SK-N-SH treated with all-trans-retinoic acid at 6 μM for 48 hours (cell line): ENCODE data around the gene MUC5AC.

Source experiments
- ATAC-seq: fragments of 200-7000 bp; cut with Tn5 transposase; 3 replicates; pipeline ENCODE4 v1.9.1; 2020; ENCODE audit warnings: mild to moderate bottlenecking, moderate library complexity
- ARNTL ChIP-seq: fragments of 450-650 bp; formaldehyde crosslinking; IDR thresholded peaks from 2 replicates; pipeline ENCODE4 v1.5.0; 2020; ENCODE audit warnings: low read depth, mild to moderate bottlenecking, moderate library complexity, borderline replicate concordance
- BACH2 ChIP-seq: fragments of 250-450 bp; sonication (Bioruptor Pico); IDR thresholded peaks from 2 replicates; pipeline ENCODE4 v1.9.0; 2021; ENCODE audit warnings: mild to moderate bottlenecking, borderline replicate concordance
- CREB5 ChIP-seq: fragments of 250-450 bp; sonication (Bioruptor Pico); IDR thresholded peaks from 2 replicates; pipeline ENCODE4 v1.5.1; 2020; ENCODE audit warnings: low read depth, mild to moderate bottlenecking, moderate library complexity
- CSDC2 ChIP-seq: fragments of 250-450 bp; sonication (Bioruptor Pico); IDR thresholded peaks from 2 replicates; pipeline ENCODE4 v1.5.0; 2020; ENCODE audit warnings: mild to moderate bottlenecking, moderate library complexity
- CSRNP3 ChIP-seq: fragments of 250-450 bp; sonication (Bioruptor Pico); IDR thresholded peaks from 2 replicates; pipeline ENCODE4 v1.5.1; 2021; ENCODE audit warnings: mild to moderate bottlenecking, moderate library complexity
- ESRRG ChIP-seq: fragments of 250-450 bp; sonication (Bioruptor Pico); IDR thresholded peaks from 2 replicates; pipeline ENCODE4 v1.6.1; 2021; ENCODE audit warnings: mild to moderate bottlenecking
- GLIS3 ChIP-seq: fragments of 250-450 bp; sonication (Bioruptor Pico); IDR thresholded peaks from 2 replicates; pipeline ENCODE4 v1.5.0; 2020; ENCODE audit warnings: mild to moderate bottlenecking, moderate library complexity
- ISL1 ChIP-seq: fragments of 250-450 bp; sonication (Bioruptor Pico); IDR thresholded peaks from 2 replicates; pipeline ENCODE4 v2.1.2; 2022; ENCODE audit warnings: mild to moderate bottlenecking, moderate library complexity
- OSR1 ChIP-seq: fragments of 250-450 bp; sonication (Bioruptor Pico); IDR thresholded peaks from 2 replicates; pipeline ENCODE4 v1.8.0; 2022; ENCODE audit warnings: moderate library complexity, mild to moderate bottlenecking, inconsistent platforms
- PATZ1 ChIP-seq: fragments of 250-450 bp; sonication (Bioruptor Pico); IDR thresholded peaks from 2 replicates; pipeline ENCODE4 v1.8.0; 2020; ENCODE audit warnings: mild to moderate bottlenecking, moderate library complexity, borderline replicate concordance
- PPARA ChIP-seq: fragments of 250-450 bp; sonication (Bioruptor Pico); IDR thresholded peaks from 2 replicates; pipeline ENCODE4 v1.5.0; 2020; ENCODE audit warnings: mild to moderate bottlenecking, borderline replicate concordance
- RARB ChIP-seq: fragments of 250-450 bp; sonication (Bioruptor Pico); IDR thresholded peaks from 2 replicates; pipeline ENCODE4 v1.8.0; 2021; ENCODE audit warnings: mild to moderate bottlenecking, moderate library complexity
- SNAI2 ChIP-seq: fragments of 250-450 bp; sonication (Bioruptor Pico); IDR thresholded peaks from 2 replicates; pipeline ENCODE4 v1.5.0; 2020; ENCODE audit warnings: mild to moderate bottlenecking, moderate library complexity
- TCF4 ChIP-seq: fragments of 250-450 bp; sonication (Bioruptor Pico); IDR thresholded peaks from 2 replicates; pipeline ENCODE4 v1.8.0; 2021; ENCODE audit warnings: mild to moderate bottlenecking, moderate library complexity, borderline replicate concordance
- TSHZ2 ChIP-seq: fragments of 250-450 bp; sonication (Bioruptor Pico); IDR thresholded peaks from 2 replicates; pipeline ENCODE4 v1.5.0; 2020; ENCODE audit warnings: mild to moderate bottlenecking, moderate library complexity
- ZC3H10 ChIP-seq: fragments of 250-450 bp; sonication (Bioruptor Pico); IDR thresholded peaks from 2 replicates; pipeline ENCODE4 v1.5.1; 2021; ENCODE audit warnings: mild to moderate bottlenecking, moderate library complexity
- ZFP30 ChIP-seq: fragments of 450-650 bp; formaldehyde crosslinking; IDR thresholded peaks from 2 replicates; pipeline ENCODE4 v1.5.0; 2022; ENCODE audit warnings: mild to moderate bottlenecking, moderate library complexity
- ZNF70 ChIP-seq: fragments of 450-650 bp; formaldehyde crosslinking; IDR thresholded peaks from 2 replicates; pipeline ENCODE4 v1.5.0; 2020; ENCODE audit warnings: mild to moderate bottlenecking, moderate library complexity
- ZNF8 ChIP-seq: fragments of 450-650 bp; formaldehyde crosslinking; IDR thresholded peaks from 2 replicates; pipeline ENCODE4 v1.5.0; 2020; ENCODE audit warnings: mild to moderate bottlenecking, moderate library complexity
- TF ChIP-seq, protein P1 (sequence below): fragments of 250-450 bp; sonication (Bioruptor Pico); IDR thresholded peaks from 2 replicates; pipeline ENCODE4 v1.8.0; 2021; ENCODE audit warnings: low read depth, mild to moderate bottlenecking, moderate library complexity, borderline replicate concordance

The MUC5AC gene

GRCh38 chr11:1109918-1110705, 47.6 kb upstream of the MUC5AC start:
- no peak for TF ChIP-seq CSDC2 (CRISPR knock-in tag)
- TF ChIP-seq RARB (CRISPR knock-in tag): no peak
- no peak for TF ChIP-seq ZFP30 (CRISPR knock-in tag)
- TF ChIP-seq, protein P1, sequence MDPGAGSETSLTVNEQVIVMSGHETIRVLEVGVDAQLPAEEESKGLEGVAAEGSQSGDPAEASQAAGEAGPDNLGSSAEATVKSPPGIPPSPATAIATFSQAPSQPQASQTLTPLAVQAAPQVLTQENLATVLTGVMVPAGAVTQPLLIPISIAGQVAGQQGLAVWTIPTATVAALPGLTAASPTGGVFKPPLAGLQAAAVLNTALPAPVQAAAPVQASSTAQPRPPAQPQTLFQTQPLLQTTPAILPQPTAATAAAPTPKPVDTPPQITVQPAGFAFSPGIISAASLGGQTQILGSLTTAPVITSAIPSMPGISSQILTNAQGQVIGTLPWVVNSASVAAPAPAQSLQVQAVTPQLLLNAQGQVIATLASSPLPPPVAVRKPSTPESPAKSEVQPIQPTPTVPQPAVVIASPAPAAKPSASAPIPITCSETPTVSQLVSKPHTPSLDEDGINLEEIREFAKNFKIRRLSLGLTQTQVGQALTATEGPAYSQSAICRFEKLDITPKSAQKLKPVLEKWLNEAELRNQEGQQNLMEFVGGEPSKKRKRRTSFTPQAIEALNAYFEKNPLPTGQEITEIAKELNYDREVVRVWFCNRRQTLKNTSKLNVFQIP: no peak
- TF ChIP-seq GLIS3: no peak
- TF ChIP-seq PATZ1 (CRISPR knock-in tag): no peak
- TF ChIP-seq SNAI2: no peak
- no peak for TF ChIP-seq TSHZ2
- no peak for TF ChIP-seq CSRNP3 (CRISPR knock-in tag)
- TF ChIP-seq BACH2 (CRISPR knock-in tag): no peak
- no peak for TF ChIP-seq ISL1 (CRISPR knock-in tag)
- TF ChIP-seq ZC3H10 (CRISPR knock-in tag): no peak
- no peak for TF ChIP-seq ESRRG (CRISPR knock-in tag)
- TF ChIP-seq ARNTL (CRISPR knock-in tag): no peak
- no peak for TF ChIP-seq ZNF70
- no peak for TF ChIP-seq OSR1 (CRISPR knock-in tag)
- no peak for TF ChIP-seq TCF4 (CRISPR knock-in tag)
- no peak for ATAC-seq

DNA sequence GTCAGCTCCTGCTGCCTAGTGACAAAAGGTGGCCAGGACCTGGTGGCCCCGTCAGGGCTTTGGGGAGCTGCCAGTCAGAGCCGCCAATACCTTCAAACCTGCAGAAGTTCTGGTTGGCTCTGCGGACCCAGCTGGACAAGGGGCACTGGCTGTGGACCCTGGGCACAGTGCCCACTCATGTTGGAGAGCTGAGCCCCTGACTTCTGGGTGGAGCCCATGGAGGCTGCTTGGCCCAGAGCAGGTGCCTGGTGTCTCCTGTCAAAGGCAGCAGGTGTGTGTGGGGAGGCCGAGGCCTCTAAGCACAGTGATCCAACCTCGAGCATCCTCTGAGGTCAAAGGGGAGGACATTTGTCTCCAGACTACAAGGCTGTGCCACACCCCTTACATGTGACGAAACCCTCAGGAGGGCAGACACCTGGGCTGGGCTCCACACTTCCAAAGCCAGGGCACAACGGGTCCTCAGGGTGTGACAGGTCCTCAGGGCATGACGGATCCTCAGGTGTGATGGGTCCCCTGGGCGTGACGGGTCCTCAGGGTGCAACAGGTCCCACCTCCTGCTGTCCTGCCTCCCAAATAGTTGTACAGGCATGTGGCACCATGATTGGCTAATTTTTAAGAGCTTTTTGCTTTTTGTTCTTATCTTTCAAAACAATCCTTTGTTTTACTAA, 46.1 kb upstream of the MUC5AC start:
- ATAC-seq: no peak
- TF ChIP-seq CREB5 (CRISPR knock-in tag) (no peak), GLIS3 (no peak), CSRNP3 (CRISPR knock-in tag) (no peak), PPARA (CRISPR knock-in tag) (no peak), TSHZ2 (no peak), SNAI2 (no peak), ZFP30 (CRISPR knock-in tag) (no peak), RARB (CRISPR knock-in tag) (no peak), OSR1 (CRISPR knock-in tag) (no peak), ZNF8 (CRISPR knock-in tag) (no peak), TCF4 (CRISPR knock-in tag) (no peak)
- TF ChIP-seq, protein P1: no peak
